Measurements from ENCODE around the gene DUSP16. TPM values are rescaled to one million over a fixed set of nuclear protein-coding genes. Genes with fewer than 3 reads are reported as not detected.

Gene DUSP16
- total and polyA plus RNA-seq, 2 of the 8 experiments (the other 6 are each of a cell fraction or from before 2014, with no cell fraction given): 31.6 to 55.9 TPM

- no peak overlapping the region for H2AFZ ChIP-seq (ENCODE audit: low read length)
- TF ChIP-seq SIN3A (conservative IDR thresholded peaks at IDR 0.05 in 1 of 2, IDR thresholded peaks at IDR 0.05 in 1 of 2; ENCODE audit: low read depth in 1 of 2, low read length in 2 of 2) (no peak), NANOG (IDR thresholded peaks at IDR 0.05; ENCODE audit: insufficient read depth, low read depth, low read length, poor library complexity, severe bottlenecking) (no peak), HDAC6 (IDR thresholded peaks at IDR 0.05; ENCODE audit: low read depth, low read length) (no peak), CBX8 (IDR thresholded peaks at IDR 0.05; ENCODE audit: borderline replicate concordance, low read depth, low read length) (no peak), MAFK (IDR thresholded peaks at IDR 0.05; ENCODE audit: low read depth, low read length) (no peak), ZNF274 (IDR thresholded peaks at IDR 0.05; ENCODE audit: borderline replicate concordance, extremely low read depth, low read length) (no peak), BRCA1 (IDR thresholded peaks at IDR 0.05; ENCODE audit: low read depth, low read length) (no peak), SUZ12 (IDR thresholded peaks at IDR 0.05; ENCODE audit: low read length) (no peak), NRF1 (IDR thresholded peaks at IDR 0.05; ENCODE audit: low read depth, low read length) (no peak), EP300 (IDR thresholded peaks at IDR 0.05; ENCODE audit: borderline replicate concordance in 1 of 2, low read depth in 2 of 2, low read length in 2 of 2) (no peak), PHF8 (conservative IDR thresholded peaks at IDR 0.05; ENCODE audit: low read depth, low read length) (no peak)
These were observed 110.2 kb downstream of the DUSP16 start for GRCh38 chr12:12452326-12452902.

More at GRCh38 chr12:12452326-12452902, 110.2 kb downstream of the DUSP16 start:
- no peak overlapping the region for H2BK12ac ChIP-seq (ENCODE audit: low read depth, low read length)
- no peak overlapping the region for H3K27ac ChIP-seq (ENCODE audit: low read depth, low read length)
- H3K4ac ChIP-seq (replicated peaks; ENCODE audit: insufficient read length, low read depth, low read length): no peak overlapping the region
- no peak overlapping the region for H4K8ac ChIP-seq (ENCODE audit: extremely low read depth, insufficient read depth, low read length)
- no peak overlapping the region for H3K23ac ChIP-seq (ENCODE audit: insufficient read length)
- no peak overlapping the region for H2AK5ac ChIP-seq (ENCODE audit: low read depth, low read length)
- no peaks in the 10 kb centered on the region for H3K27me3 ChIP-seq (replicated peaks in 1 of 4; ENCODE audit: control insufficient read depth in 3 of 4, extremely low read depth in 1 of 4, insufficient read depth in 3 of 4, low read length in 3 of 4)
- no peak overlapping the region for H3K4me3 ChIP-seq (ENCODE audit: extremely low read depth in 1 of 4, insufficient read depth in 2 of 4, low read depth in 3 of 4, low read length in 4 of 4)
- H3K4me1 ChIP-seq (replicated peaks in 1 of 4; ENCODE audit: control insufficient read depth in 3 of 4, insufficient read depth in 4 of 4, low read length in 3 of 4): no peaks in the 10 kb centered on the region; a peak in 1 of 7 replicates
- H3K56ac ChIP-seq (replicated peaks; ENCODE audit: insufficient read length, low read depth, low read length): no peak overlapping the region
- no peaks in the 10 kb centered on the region for H3K9me3 ChIP-seq (ENCODE audit: insufficient read depth in 2 of 2, low read depth in 1 of 2, low read length in 1 of 2)
- DNase-seq (ENCODE audit: low read depth in 1 of 2, low spot score in 2 of 2) (peak in 1 of 2 experiments; percentile 42), FAIRE-seq (no peak)
- no peaks in the 10 kb centered on the region for H3K79me1 ChIP-seq (ENCODE audit: low read depth, low read length)
- H4K5ac ChIP-seq (ENCODE audit: insufficient read length, low read depth, low read length): no peak overlapping the region
- no peak overlapping the region for H2BK5ac ChIP-seq (ENCODE audit: low read depth, low read length)
- ChIA-PET CTCF (ENCODE audit: partially characterized antibody) (interaction anchor here (0.6 to 1.6 kb wide), 3 partner anchors 22 to 778 kb away, joined by 3 read pairs; no protein-coding TSS in a partner anchor), POLR2A (ENCODE audit: partially characterized antibody) (no interaction called here)
- H3K79me2 ChIP-seq (ENCODE audit: control insufficient read depth in 1 of 2, insufficient read depth in 2 of 2, low read length in 2 of 2): no peaks in the 10 kb centered on the region
- H3K14ac ChIP-seq (ENCODE audit: insufficient read length): no peak overlapping the region
- no peak overlapping the region for H3K4me2 ChIP-seq (ENCODE audit: insufficient read depth in 1 of 2, low read depth in 2 of 2, low read length in 2 of 2)
- no peaks in the 10 kb centered on the region for H3K36me3 ChIP-seq (ENCODE audit: control insufficient read depth in 2 of 4, insufficient read depth in 4 of 4, low read length in 3 of 4)
- no peak overlapping the region for H2BK20ac ChIP-seq (ENCODE audit: low read length)
- no peaks in the 10 kb centered on the region for H3K23me2 ChIP-seq (ENCODE audit: low read depth, low read length)
- H2BK15ac ChIP-seq (ENCODE audit: low read length): no peak overlapping the region
- H2BK120ac ChIP-seq (replicated peaks; ENCODE audit: low read depth, low read length): no peak overlapping the region
- H4K91ac ChIP-seq (replicated peaks; ENCODE audit: insufficient read length, low read length): no peak overlapping the region
- H3K9ac ChIP-seq (replicated peaks in 1 of 4; ENCODE audit: extremely low read depth in 1 of 4, low read depth in 3 of 4, low read length in 3 of 4): no peak overlapping the region
- no peaks in the 10 kb centered on the region for H4K20me1 ChIP-seq (replicated peaks in 1 of 2; ENCODE audit: control insufficient read depth in 1 of 2, insufficient read depth in 2 of 2, low read length in 2 of 2)
- WGBS, 2 experiments (ENCODE audit: extremely low coverage in 1 of 2, insufficient coverage in 1 of 2, insufficient read length in 1 of 2, insufficient replicate concordance in 2 of 2, low coverage in 1 of 2, low lambda C conversion rate in 2 of 2, missing lambda C conversion rate in 1 of 2): 95% methylated on average over 15 of the region's 21 CpGs; no CpG with 5 or more reads in 1 of the 2 experiments
- no peak overlapping the region for H3K18ac ChIP-seq (ENCODE audit: extremely low read depth, low read length)
